OCI-LY7 (cell line): ENCODE results near the gene BUB3. TPM values are rescaled to one million over a fixed set of nuclear protein-coding genes. Genes with fewer than 3 reads are reported as not detected.

ENCODE experiments used
- BruUV-seq: library from RNA; stranded (reverse); fragments of 400-500 nt; replicated peaks from 2 replicates; lab custom pipeline; 2021; lab: Mats Ljungman, UMichigan
- CTCF ChIA-PET: fragments of 300-600 bp; sonication (Branson Sonifier 250); formaldehyde crosslinking; loops from one replicate; lab custom pipeline; 2022; ENCODE audit warnings: antibody characterized with exemption; ENCODE audit not compliant: unreplicated experiment; lab: Charles Lee
- POLR2A ChIA-PET: fragments of 300-600 bp; sonication (Branson Sonifier 250); formaldehyde crosslinking; loops from one replicate; lab custom pipeline; 2022; ENCODE audit warnings: antibody characterized with exemption; lab: Charles Lee
- DNase-seq: peaks from one replicate; pipeline ENCODE4 v3.0.0-alpha.2; 2015; ENCODE audit warnings: low spot score
- H2AFZ ChIP-seq: fragments of 200-600 bp; sonication (generic), shearing (Covaris generic); 2 replicates; pipeline ENCODE4 v1.6.1; 2014; ENCODE audit warnings: mild to moderate bottlenecking, antibody characterized with exemption, low read length, moderate library complexity
- H3K27ac ChIP-seq: fragments of 200-600 bp; sonication (generic); 2 replicates; pipeline ENCODE4 v1.5.1; 2014; ENCODE audit warnings: mixed run types, low read depth, mild to moderate bottlenecking, moderate library complexity, low read length, inconsistent platforms; ENCODE audit not compliant: poor library complexity, severe bottlenecking
- H3K36me3 ChIP-seq: fragments of 200-600 bp; sonication (generic); 2 replicates; pipeline ENCODE4 v1.6.1; 2014; ENCODE audit warnings: mild to moderate bottlenecking, antibody characterized with exemption, low read length, moderate library complexity, mixed read lengths; ENCODE audit not compliant: insufficient read depth
- H3K4me1 ChIP-seq: fragments of 200-600 bp; sonication (generic); 2 replicates; pipeline ENCODE4 v1.5.1; 2014; ENCODE audit warnings: mild to moderate bottlenecking, low read length; ENCODE audit not compliant: insufficient read depth, poor library complexity, severe bottlenecking
- H3K4me2 ChIP-seq: fragments of 200-600 bp; sonication (generic); 2 replicates; pipeline ENCODE4 v1.6.1; 2014; ENCODE audit warnings: mild to moderate bottlenecking, low read length
- H3K4me3 ChIP-seq: fragments of 200-600 bp; sonication (generic); 2 replicates; pipeline ENCODE4 v1.5.1; 2014; ENCODE audit warnings: mild to moderate bottlenecking, low read depth, low read length; ENCODE audit not compliant: poor library complexity, severe bottlenecking
- H3K79me2 ChIP-seq: fragments of 200-600 bp; sonication (generic); 2 replicates; pipeline ENCODE4 v1.6.1; 2016; ENCODE audit warnings: low read depth, mild to moderate bottlenecking, low read length, moderate library complexity, mixed read lengths; ENCODE audit not compliant: insufficient read depth
- H3K9me2 ChIP-seq: fragments of 200-600 bp; sonication (generic); 2 replicates; pipeline ENCODE4 v1.6.1; 2016; ENCODE audit warnings: mild to moderate bottlenecking, low read length, mixed read lengths; ENCODE audit not compliant: insufficient read depth
- H3K9me3 ChIP-seq: fragments of 200-600 bp; sonication (generic); 2 replicates; pipeline ENCODE4 v1.6.1; 2014; ENCODE audit warnings: mild to moderate bottlenecking, mixed run types, low read length, mixed read lengths
- H4K20me1 ChIP-seq: fragments of 200-600 bp; sonication (generic); 2 replicates; pipeline ENCODE4 v1.6.1; 2014; ENCODE audit warnings: mild to moderate bottlenecking, antibody characterized with exemption, low read length, moderate library complexity, mixed read lengths; ENCODE audit not compliant: insufficient read depth
- CTCF ChIP-seq: fragments of 200-600 bp; sonication (generic); conservative IDR thresholded peaks from 2 replicates; pipeline ENCODE4 v1.5.1; 2014; ENCODE audit warnings: mild to moderate bottlenecking, antibody characterized with exemption, low read length, moderate library complexity, mixed read lengths
- EZH2phosphoT487 ChIP-seq: fragments of 200-600 bp; sonication (generic); IDR thresholded peaks from 2 replicates; pipeline ENCODE4 v1.6.1; 2018; ENCODE audit warnings: low read depth, borderline replicate concordance, mild to moderate bottlenecking, mixed run types, antibody characterized with exemption, low read length, moderate library complexity, mixed read lengths
- intact Hi-C: fragments of 100-400 bp; cut with micrococcal nuclease; formaldehyde crosslinking; loops from one replicate; pipeline ENCODE4 v1.10.0; 2022; ENCODE audit not compliant: unreplicated experiment
- total RNA-seq, 2 experiments: library from RNA; depleted of rRNA in 1 of 2; stranded (reverse); fragments of >200 nt in 1 of 2; shearing (Covaris generic) in 1 of 2; gene quantifications; 2 replicates each; pipeline ENCODE4 v1.2.3, GENCODE V29; 2014 to 2022

Gene BUB3
- total RNA-seq, 2 experiments from 2014 or later: 312 to 526 TPM

- H3K4me1 ChIP-seq: no peaks in the 10 kb centered on the region
- POLR2A ChIA-PET: no interaction called here
- no peak for DNase-seq
These were observed 19.2 kb upstream of the BUB3 start for GRCh38 chr10:123134915-123135414.

GRCh38 chr10:123135415-123136141 is 18.6 kb upstream of the BUB3 start, which contains the start of gene HMX3:
TSS of gene HMX3 (plus strand) at chr10:123135970. CDS start at chr10:123136051, 81 bp downstream.
- H3K9me3 ChIP-seq: no peaks in the 10 kb centered on the region
- H3K9me2 ChIP-seq: no peaks in the 10 kb centered on the region
- H3K4me3 ChIP-seq: peak within 1 kb of the TSS; percentile 34
- BruUV-seq: no TSS peak
- H3K4me2 ChIP-seq: peak within 1 kb of the TSS; percentile 41
- H3K36me3 ChIP-seq: no peaks in the 10 kb centered on the region
- ChIA-PET POLR2A (no interaction called here), CTCF (no interaction called here)
- no peak within 1 kb of the TSS for H2AFZ ChIP-seq
- no peak for DNase-seq
- intact Hi-C loops: loop anchor here (10.0 kb wide), 1 partner anchor 839 kb away; no protein-coding TSS in a partner anchor
- no peaks in the 10 kb centered on the region for H4K20me1 ChIP-seq
- H3K4me1 ChIP-seq: no peaks in the 10 kb centered on the region
- TF ChIP-seq EZH2phosphoT487 (no peak), CTCF (no peak)
- H3K79me2 ChIP-seq: no peaks in the 10 kb centered on the region
- H3K27ac ChIP-seq: no peak within 1 kb of the TSS

More at GRCh38 chr10:123134915-123135414, 19.2 kb upstream of the BUB3 start:
- no peaks in the 10 kb centered on the region for H3K9me3 ChIP-seq
- H3K36me3 ChIP-seq: no peaks in the 10 kb centered on the region
- intact Hi-C loops: loop anchor here (5.0 to 10.0 kb wide), 2 partner anchors 93 to 840 kb away; no protein-coding TSS in a partner anchor
- no peak overlapping the region for H2AFZ ChIP-seq
- no peak overlapping the region for H3K27ac ChIP-seq
- no peaks in the 10 kb centered on the region for H3K9me2 ChIP-seq
- no peaks in the 10 kb centered on the region for H3K79me2 ChIP-seq
- peak overlapping the region; percentile 41; the same call in 1 of the 2 replicates for H3K4me2 ChIP-seq
- CTCF ChIA-PET: interaction anchor here (0.6 kb wide), 1 partner anchor 9 kb away, joined by 3 read pairs; no protein-coding TSS in a partner anchor
- TF ChIP-seq CTCF (no peak), EZH2phosphoT487 (no peak)
- H4K20me1 ChIP-seq: no peaks in the 10 kb centered on the region
- no TSS peak for BruUV-seq
- H3K4me3 ChIP-seq: peak overlapping the region; percentile 34
